Renal cortical epithelial cell (primary cell): ENCODE results near the gene TOPORS. TPM values are rescaled to one million over a fixed set of nuclear protein-coding genes. Genes with fewer than 3 reads are reported as not detected.
A peak's percentile ranks its signal among the peaks of the same experiment; 100 is the strongest.
"Not testable (repeated sequence)": the region's sequence is repeated elsewhere in the genome, so short reads cannot be mapped to it uniquely, and the experiment has no call there.

ENCODE experiments used
- DNase-seq: peaks from one replicate; pipeline ENCODE4 v3.0.0-alpha.2; 2011; ENCODE audit warnings: low read depth
- total RNA-seq: library from RNA; depleted of rRNA; stranded (reverse); fragments of >200 nt; gene quantifications from 2 replicates; pipeline ENCODE4 v1.2.3, GENCODE V29; 2014

The TOPORS gene
- total RNA-seq, 1 donor from 2014 or later: 49.0 TPM

GRCh38 chr9:32566770-32567169 lies 14.4 kb upstream of the TOPORS start:
- no peak for DNase-seq

- DNase-seq: no peak
These were observed 13.6 kb upstream of the TOPORS start for GRCh38 chr9:32565967-32566366.

- DNase-seq: no peak
These were observed 6.1 kb upstream of the TOPORS start for GRCh38 chr9:32558408-32558934.

GRCh38 chr9:32554591-32554990 lies 2.2 kb upstream of the TOPORS start:
- DNase-seq: no peak

GRCh38 chr9:32554107-32554506 lies 1.7 kb upstream of the TOPORS start:
- DNase-seq: no peak

GRCh38 chr9:32551276-32552051 lies 922 bp downstream of the TOPORS start:
- peak; percentile 46 for DNase-seq

- peak; percentile 78 for DNase-seq
These were observed 1.7 kb downstream of the TOPORS start for GRCh38 chr9:32550562-32551275.

GRCh38 chr9:32550150-32550561 lies 2.2 kb downstream of the TOPORS start:
- peak; percentile 49 for DNase-seq

GRCh38 chr9:32548213-32548612 lies 4.2 kb downstream of the TOPORS start:
- DNase-seq: not testable (repeated sequence)

- DNase-seq: no peak
These were observed 6.5 kb downstream of the TOPORS start for GRCh38 chr9:32545884-32546283.

GRCh38 chr9:32543047-32543446 lies 9.3 kb downstream of the TOPORS start:
- DNase-seq: no peak

GRCh38 chr9:32533816-32534215 lies 18.6 kb downstream of the TOPORS start:
- no peak for DNase-seq

GRCh38 chr9:32533336-32533735 lies 19.1 kb downstream of the TOPORS start:
- no peak for DNase-seq

GRCh38 chr9:32526707-32527048 lies 25.7 kb downstream of the TOPORS start:
- DNase-seq: no peak

GRCh38 chr9:32526041-32526706 lies 26.2 kb downstream of the TOPORS start, which contains the start of gene RIGI:
RIGI (minus strand) TSS chr9:32526196; CDS start chr9:32526166, 30 bp downstream.
- peak; percentile 87 for DNase-seq

GRCh38 chr9:32525709-32526030 lies 26.7 kb downstream of the TOPORS start:
- no peak for DNase-seq

- DNase-seq: peak; percentile 50
These were observed 27.3 kb downstream of the TOPORS start for GRCh38 chr9:32524892-32525708.

- not testable (repeated sequence) for DNase-seq
These were observed 27.9 kb downstream of the TOPORS start for GRCh38 chr9:32524558-32524891.

- no peak for DNase-seq
These were observed 28.5 kb downstream of the TOPORS start for GRCh38 chr9:32523910-32524309.

GRCh38 chr9:32518276-32518675 lies 34.1 kb downstream of the TOPORS start:
- no peak for DNase-seq

- no peak for DNase-seq
These were observed 36.1 kb downstream of the TOPORS start for GRCh38 chr9:32516241-32516640.

- no peak for DNase-seq
These were observed 43.7 kb downstream of the TOPORS start for GRCh38 chr9:32508728-32509127.
